CD4-positive, alpha-beta T cell treated with Interleukin-10 for 1 hour (primary cell): ENCODE results near the gene SEMA4B.
"Not testable (repeated sequence)": the region's sequence is repeated elsewhere in the genome, so short reads cannot be mapped to it uniquely, and the experiment has no call there.

Experiments used
- DNase-seq: peaks from one replicate; pipeline ENCODE4 v3.0.0-alpha.2; 2020

SEMA4B gene

GRCh38 chr15:90265271-90266060, 64.3 kb downstream of the SEMA4B start, which contains the start of gene NGRN:
TSS of gene NGRN (plus strand) at chr15:90265672. CDS start at chr15:90265713, 41 bp downstream.
- peak; percentile 92 for DNase-seq

- peak; percentile 70 for DNase-seq
Observed at GRCh38 chr15:90266061-90266431, 64.9 kb downstream of the SEMA4B start.

- DNase-seq: peak; percentile 46
Observed at GRCh38 chr15:90266485-90266884, 65.4 kb downstream of the SEMA4B start.

- no peak for DNase-seq
Observed at GRCh38 chr15:90268415-90268814, 67.3 kb downstream of the SEMA4B start.

- no peak for DNase-seq
Observed at GRCh38 chr15:90270502-90271150, 69.5 kb downstream of the SEMA4B start.

- no peak for DNase-seq
Observed at GRCh38 chr15:90271459-90272166, 70.5 kb downstream of the SEMA4B start.

- DNase-seq: not testable (repeated sequence)
Observed at GRCh38 chr15:90278467-90278866, 77.3 kb downstream of the SEMA4B start.
